Esophagus squamous epithelium (tissue), 4 donors: ENCODE measurements around the gene TAS1R1.

Experiments
- POLR2A ChIP-seq, 4 donors: fragments of 450-650 bp; IDR thresholded peaks; one replicate each; pipeline ENCODE4 v1.6.1; 2017; ENCODE audit warnings: antibody characterized with exemption in 4 of 4, mild to moderate bottlenecking in 4 of 4, moderate library complexity in 3 of 4
- TF ChIP-seq, protein P1 (sequence below), 6 experiments: fragments of 450-650 bp in 4 of 6; fragments of 200-600 bp in 2 of 6; sonication (generic) in 2 of 6; IDR thresholded peaks; one replicate each; pipeline ENCODE4 v1.5.1; 2016 to 2019; ENCODE audit warnings: antibody characterized with exemption in 6 of 6, mild to moderate bottlenecking in 4 of 6, moderate library complexity in 4 of 6

DNA sequence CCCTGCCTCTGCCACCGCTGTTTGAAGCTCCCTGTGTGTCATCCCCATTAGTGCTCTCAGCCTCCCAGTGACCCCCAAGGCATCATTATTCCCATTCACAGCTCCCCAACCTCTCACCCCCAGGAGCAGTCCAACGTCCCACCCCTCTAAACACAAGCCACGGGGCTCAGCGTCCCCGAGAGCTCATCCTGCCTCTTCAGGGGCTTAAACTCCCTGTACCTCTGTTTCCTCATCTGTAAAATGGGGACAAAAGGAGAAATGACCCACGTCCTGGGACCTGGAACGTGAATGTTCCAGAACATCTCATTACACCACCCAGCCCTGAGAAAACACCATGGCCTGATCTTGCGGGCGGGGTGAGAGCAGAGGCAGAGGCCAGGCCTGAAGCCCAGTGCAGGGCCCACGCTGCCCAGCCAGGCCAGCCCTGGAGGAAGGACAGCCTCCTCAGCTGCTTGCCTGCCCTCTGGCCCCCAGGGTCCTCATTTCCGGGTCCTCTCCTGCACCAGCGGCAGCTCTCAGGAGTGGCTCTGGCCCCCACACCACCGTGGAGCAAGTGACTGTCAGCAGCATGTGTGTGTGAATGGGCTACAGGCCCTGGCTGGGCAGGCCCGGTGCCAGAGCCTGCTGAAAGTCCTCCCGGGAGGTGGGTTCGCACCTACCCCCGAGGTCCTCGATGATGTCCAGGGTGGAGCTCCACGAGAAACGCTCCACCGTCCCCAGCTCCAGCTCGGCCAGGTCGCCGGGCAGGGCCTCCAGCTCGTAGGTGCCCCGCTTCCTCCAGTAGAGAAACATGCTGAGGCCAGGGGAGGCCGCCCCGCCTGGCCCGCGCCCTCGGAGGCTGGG, 49.5 kb upstream of the TAS1R1 start:
- TF ChIP-seq POLR2A (IDR thresholded peaks at IDR 0.05): no peak
- TF ChIP-seq, protein P1, sequence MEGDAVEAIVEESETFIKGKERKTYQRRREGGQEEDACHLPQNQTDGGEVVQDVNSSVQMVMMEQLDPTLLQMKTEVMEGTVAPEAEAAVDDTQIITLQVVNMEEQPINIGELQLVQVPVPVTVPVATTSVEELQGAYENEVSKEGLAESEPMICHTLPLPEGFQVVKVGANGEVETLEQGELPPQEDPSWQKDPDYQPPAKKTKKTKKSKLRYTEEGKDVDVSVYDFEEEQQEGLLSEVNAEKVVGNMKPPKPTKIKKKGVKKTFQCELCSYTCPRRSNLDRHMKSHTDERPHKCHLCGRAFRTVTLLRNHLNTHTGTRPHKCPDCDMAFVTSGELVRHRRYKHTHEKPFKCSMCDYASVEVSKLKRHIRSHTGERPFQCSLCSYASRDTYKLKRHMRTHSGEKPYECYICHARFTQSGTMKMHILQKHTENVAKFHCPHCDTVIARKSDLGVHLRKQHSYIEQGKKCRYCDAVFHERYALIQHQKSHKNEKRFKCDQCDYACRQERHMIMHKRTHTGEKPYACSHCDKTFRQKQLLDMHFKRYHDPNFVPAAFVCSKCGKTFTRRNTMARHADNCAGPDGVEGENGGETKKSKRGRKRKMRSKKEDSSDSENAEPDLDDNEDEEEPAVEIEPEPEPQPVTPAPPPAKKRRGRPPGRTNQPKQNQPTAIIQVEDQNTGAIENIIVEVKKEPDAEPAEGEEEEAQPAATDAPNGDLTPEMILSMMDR (IDR thresholded peaks at IDR 0.05): no peak
